Caco-2 (cell line): ENCODE results near the gene CNMD. TPM values are rescaled to one million over a fixed set of nuclear protein-coding genes. Genes with fewer than 3 reads are reported as not detected.
"Not testable (repeated sequence)": the region's sequence is repeated elsewhere in the genome, so short reads cannot be mapped to it uniquely, and the experiment has no call there.

Source experiments
- BruUV-seq: library from RNA; stranded (reverse); fragments of 400-500 nt; replicated peaks from 2 replicates; lab custom pipeline; 2021; lab: Mats Ljungman, UMichigan
- CTCF ChIA-PET: fragments of 300-600 bp; sonication (Branson Sonifier 250); formaldehyde crosslinking; loops from one replicate; lab custom pipeline; 2022; ENCODE audit warnings: antibody characterized with exemption; lab: Charles Lee
- POLR2A ChIA-PET: fragments of 300-600 bp; sonication (Branson Sonifier 250); formaldehyde crosslinking; loops from one replicate; lab custom pipeline; 2022; ENCODE audit warnings: antibody characterized with exemption; lab: Charles Lee
- DNase-seq, 2 experiments: peaks; one replicate each; pipeline versions ENCODE4 v3.0.0 to v3.0.0-alpha.2; 2020 to 2022
- H3K27me3 ChIP-seq: replicated peaks from 2 replicates; pipeline ENCODE4 v1.6.0; 2011; ENCODE audit warnings: low read length; ENCODE audit not compliant: control insufficient read depth, insufficient read depth
- H3K36me3 ChIP-seq: 2 replicates; pipeline ENCODE4 v1.5.1; 2011; ENCODE audit warnings: low read length; ENCODE audit not compliant: control insufficient read depth, insufficient read depth
- H3K4me1 ChIP-seq: fragments of 250-450 bp; sonication (Bioruptor Pico); 2 replicates; pipeline ENCODE4 v1.5.1; 2020; ENCODE audit warnings: mild to moderate bottlenecking
- H3K4me3 ChIP-seq: 2 replicates; pipeline ENCODE4 v1.5.1; 2011; ENCODE audit warnings: low read depth, mild to moderate bottlenecking, control low read depth, low read length
- H3K9me3 ChIP-seq: fragments of 250-450 bp; sonication (Bioruptor Pico); 2 replicates; pipeline ENCODE4 v1.5.1; 2020; ENCODE audit warnings: mild to moderate bottlenecking, moderate library complexity
- H3K27ac Mint-ChIP-seq: one replicate; pipeline ENCODE4 v1.8.0; 2022; ENCODE audit warnings: mixed read lengths; ENCODE audit not compliant: unreplicated experiment
- H3K27me3 Mint-ChIP-seq: one replicate; pipeline ENCODE4 v1.8.0; 2022; ENCODE audit warnings: mixed read lengths; ENCODE audit not compliant: insufficient read depth, unreplicated experiment
- H3K36me3 Mint-ChIP-seq: one replicate; pipeline ENCODE4 v1.8.0; 2022; ENCODE audit warnings: mild to moderate bottlenecking, mixed read lengths; ENCODE audit not compliant: insufficient read depth, unreplicated experiment
- H3K4me1 Mint-ChIP-seq: one replicate; pipeline ENCODE4 v1.8.0; 2022; ENCODE audit warnings: low read depth, mixed read lengths; ENCODE audit not compliant: unreplicated experiment
- H3K4me3 Mint-ChIP-seq: one replicate; pipeline ENCODE4 v1.8.0; 2022; ENCODE audit warnings: mild to moderate bottlenecking, moderate library complexity, mixed read lengths; ENCODE audit not compliant: unreplicated experiment
- H3K9me3 Mint-ChIP-seq: one replicate; pipeline ENCODE4 v1.8.0; 2022; ENCODE audit warnings: mixed read lengths; ENCODE audit not compliant: unreplicated experiment
- intact Hi-C: fragments of 100-400 bp; cut with micrococcal nuclease; formaldehyde crosslinking; loops from one replicate; pipeline ENCODE4 v1.10.0; 2022; ENCODE audit not compliant: unreplicated experiment
- total RNA-seq: library from RNA; stranded (reverse); gene quantifications from 2 replicates; pipeline ENCODE4 v1.2.3, GENCODE V29; 2022
- TF ChIP-seq, protein P1 (sequence below), 2 experiments: fragments of 200-600 bp in 1 of 2; IDR thresholded peaks; 1 replicate in 1 of 2; 2 replicates in 1 of 2; pipeline versions ENCODE4 v1.5.1 to v1.8.0; 2011 to 2022; ENCODE audit warnings: antibody characterized with exemption in 1 of 2, control low read depth in 1 of 2, inconsistent platforms in 1 of 2, low read depth in 1 of 2, low read length in 1 of 2, mild to moderate bottlenecking in 1 of 2, moderate library complexity in 1 of 2; ENCODE audit not compliant: insufficient read depth in 1 of 2, severe bottlenecking in 1 of 2, unreplicated experiment in 1 of 2

CNMD gene
- total RNA-seq, 1 experiment from 2014 or later, result not detected

DNA sequence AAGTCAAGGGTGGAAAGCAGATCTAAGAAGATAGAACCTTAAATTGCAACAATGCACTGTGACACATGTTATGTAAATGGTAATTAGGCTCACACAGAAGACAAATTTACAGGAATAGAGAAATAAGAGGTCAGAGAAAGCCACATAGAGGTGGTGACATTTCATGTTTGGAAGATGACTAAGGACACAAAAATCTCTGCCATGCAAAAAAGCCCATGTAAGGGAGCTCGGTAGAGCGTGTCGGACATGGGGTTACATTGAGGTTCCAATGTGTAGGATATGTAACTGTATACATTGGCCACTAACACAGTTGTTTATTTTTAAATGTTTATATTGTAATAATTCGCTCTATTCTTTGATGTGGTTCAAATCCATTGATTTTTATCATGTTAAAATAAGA, 53.2 kb downstream of the CNMD start:
- no peaks in the 10 kb centered on the region for H3K9me3 Mint-ChIP-seq
- H3K36me3 Mint-ChIP-seq, result peaks cover 47% of the 10 kb centered on the region
- peaks cover 6% of the 10 kb centered on the region for H3K4me1 Mint-ChIP-seq
- H3K27me3 Mint-ChIP-seq, result no peaks in the 10 kb centered on the region
- POLR2A ChIA-PET, result no interaction called here
- intact Hi-C loops, result no loop called here
- no peak overlapping the region for H3K4me3 ChIP-seq
- peaks cover 11% of the 10 kb centered on the region; the same call in 1 of the 2 replicates for H3K4me1 ChIP-seq
- no peak overlapping the region for H3K27ac Mint-ChIP-seq
- CTCF ChIA-PET, result no interaction called here
- TF ChIP-seq, protein P1, sequence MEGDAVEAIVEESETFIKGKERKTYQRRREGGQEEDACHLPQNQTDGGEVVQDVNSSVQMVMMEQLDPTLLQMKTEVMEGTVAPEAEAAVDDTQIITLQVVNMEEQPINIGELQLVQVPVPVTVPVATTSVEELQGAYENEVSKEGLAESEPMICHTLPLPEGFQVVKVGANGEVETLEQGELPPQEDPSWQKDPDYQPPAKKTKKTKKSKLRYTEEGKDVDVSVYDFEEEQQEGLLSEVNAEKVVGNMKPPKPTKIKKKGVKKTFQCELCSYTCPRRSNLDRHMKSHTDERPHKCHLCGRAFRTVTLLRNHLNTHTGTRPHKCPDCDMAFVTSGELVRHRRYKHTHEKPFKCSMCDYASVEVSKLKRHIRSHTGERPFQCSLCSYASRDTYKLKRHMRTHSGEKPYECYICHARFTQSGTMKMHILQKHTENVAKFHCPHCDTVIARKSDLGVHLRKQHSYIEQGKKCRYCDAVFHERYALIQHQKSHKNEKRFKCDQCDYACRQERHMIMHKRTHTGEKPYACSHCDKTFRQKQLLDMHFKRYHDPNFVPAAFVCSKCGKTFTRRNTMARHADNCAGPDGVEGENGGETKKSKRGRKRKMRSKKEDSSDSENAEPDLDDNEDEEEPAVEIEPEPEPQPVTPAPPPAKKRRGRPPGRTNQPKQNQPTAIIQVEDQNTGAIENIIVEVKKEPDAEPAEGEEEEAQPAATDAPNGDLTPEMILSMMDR (IDR thresholded peaks at IDR 0.05; ENCODE audit: insufficient read depth in 1 of 2, low read depth in 1 of 2, low read length in 1 of 2, severe bottlenecking in 1 of 2, unreplicated experiment in 1 of 2), result no peak
- DNase-seq, result no peak
- H3K36me3 ChIP-seq, result peaks cover 1% of the 10 kb centered on the region; the same call in 1 of the 2 replicates
- no peaks in the 10 kb centered on the region for H3K9me3 ChIP-seq
- no TSS peak for BruUV-seq
- no peaks in the 10 kb centered on the region for H3K27me3 ChIP-seq
- no peak overlapping the region for H3K4me3 Mint-ChIP-seq

DNA sequence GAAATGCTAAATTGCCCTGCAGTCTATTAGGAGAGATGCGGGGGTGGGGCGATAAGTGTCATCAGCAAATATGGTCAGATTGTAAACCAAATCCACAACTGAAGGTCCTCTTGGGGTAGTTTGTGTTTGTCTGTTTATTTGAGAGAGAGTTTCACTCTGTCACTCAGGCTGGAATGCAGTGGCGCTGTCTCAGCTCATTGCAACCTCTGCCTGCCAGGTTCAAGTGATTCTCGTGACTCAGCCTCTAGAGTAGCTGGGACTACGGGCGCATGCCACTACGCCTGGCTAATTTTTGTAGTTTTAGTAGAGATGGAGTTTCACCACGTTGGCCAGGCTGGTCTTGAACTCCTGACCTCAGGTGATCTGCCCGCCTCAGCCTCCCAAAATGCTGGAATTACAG, 53.8 kb downstream of the CNMD start:
- H3K4me3 Mint-ChIP-seq, H3K9me3 ChIP-seq, H3K4me1 Mint-ChIP-seq, H3K36me3 ChIP-seq, H3K27me3 ChIP-seq, CTCF ChIA-PET, H3K4me3 ChIP-seq, H3K9me3 Mint-ChIP-seq, H3K27ac Mint-ChIP-seq, intact Hi-C loops, BruUV-seq, POLR2A ChIA-PET, H3K27me3 Mint-ChIP-seq: not testable (repeated sequence)
- peaks cover 11% of the 10 kb centered on the region; the same call in 1 of the 2 replicates for H3K4me1 ChIP-seq
- H3K36me3 Mint-ChIP-seq, result peaks cover 52% of the 10 kb centered on the region
- DNase-seq, result peak; percentile 24 to 44

DNA sequence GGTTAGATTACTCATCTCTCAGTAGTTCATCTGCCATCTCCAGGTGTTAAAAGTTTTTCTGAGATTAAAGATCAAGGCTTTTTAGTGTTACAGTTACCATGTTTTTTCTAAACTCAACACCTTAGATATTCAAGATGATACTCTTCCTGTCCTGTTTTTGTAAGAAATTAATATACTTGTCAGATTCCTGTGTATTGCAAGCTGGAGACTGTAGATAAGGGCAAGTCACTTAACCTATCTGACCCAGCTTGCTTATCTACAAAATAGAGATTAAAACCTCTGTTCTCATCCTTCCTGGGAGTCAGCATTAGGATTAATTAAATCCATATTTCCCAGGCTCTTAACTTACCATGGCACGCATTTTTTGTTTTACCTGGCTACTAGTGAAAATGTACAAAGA, 61.8 kb downstream of the CNMD start:
- ChIA-PET POLR2A (no interaction called here), CTCF (no interaction called here)
- H3K9me3 Mint-ChIP-seq, result no peaks in the 10 kb centered on the region
- no peaks in the 10 kb centered on the region for H3K27me3 ChIP-seq
- intact Hi-C loops, result no loop called here
- no peaks in the 10 kb centered on the region for H3K4me1 Mint-ChIP-seq
- peaks cover 46% of the 10 kb centered on the region for H3K36me3 Mint-ChIP-seq
- H3K4me3 ChIP-seq, result no peak overlapping the region
- H3K27me3 Mint-ChIP-seq, result no peaks in the 10 kb centered on the region
- no peaks in the 10 kb centered on the region for H3K9me3 ChIP-seq
- TF ChIP-seq, protein P1 (IDR thresholded peaks at IDR 0.05; ENCODE audit: insufficient read depth in 1 of 2, low read depth in 1 of 2, low read length in 1 of 2, severe bottlenecking in 1 of 2, unreplicated experiment in 1 of 2), result no peak
- no peaks in the 10 kb centered on the region; the same call in 1 of the 2 replicates for H3K36me3 ChIP-seq
- DNase-seq, result no peak
- H3K4me1 ChIP-seq, result no peaks in the 10 kb centered on the region
- H3K4me3 Mint-ChIP-seq, result no peak overlapping the region
- no TSS peak for BruUV-seq
- no peak overlapping the region for H3K27ac Mint-ChIP-seq

DNA sequence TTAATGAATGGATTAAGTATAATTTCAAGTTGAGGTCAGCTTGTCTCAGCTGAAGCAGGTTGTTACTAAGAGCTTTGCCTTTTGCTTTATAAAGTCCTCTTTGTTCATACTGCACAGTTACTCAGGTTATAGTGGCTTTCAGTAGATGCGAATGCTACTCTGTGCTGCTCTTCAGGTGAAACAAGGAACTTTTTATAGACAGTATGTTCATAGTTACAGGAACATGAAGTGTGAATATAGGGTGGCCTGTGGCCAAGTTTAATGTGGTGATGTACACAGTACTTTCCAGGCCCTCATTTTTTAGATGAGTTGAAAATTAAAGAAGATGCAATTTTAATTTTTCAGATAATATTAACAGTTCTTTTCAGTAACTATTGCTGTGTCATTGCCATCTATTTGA, 66.2 kb downstream of the CNMD start:
- no peaks in the 10 kb centered on the region for H3K4me1 Mint-ChIP-seq
- no peak overlapping the region for H3K27ac Mint-ChIP-seq
- POLR2A ChIA-PET, result interaction anchor here (1.9 kb wide), 1 partner anchor 21 kb away, joined by 4 read pairs; the partner anchor contains the start of gene SUGT1
- no TSS peak for BruUV-seq
- no peaks in the 10 kb centered on the region for H3K27me3 ChIP-seq
- intact Hi-C loops, result no loop called here
- no peak for DNase-seq
- H3K36me3 Mint-ChIP-seq, result peaks cover 25% of the 10 kb centered on the region
- CTCF ChIA-PET, result no interaction called here
- no peaks in the 10 kb centered on the region for H3K4me1 ChIP-seq
- no peaks in the 10 kb centered on the region; the same call in 1 of the 2 replicates for H3K36me3 ChIP-seq
- H3K27me3 Mint-ChIP-seq, result no peaks in the 10 kb centered on the region
- TF ChIP-seq, protein P1 (IDR thresholded peaks at IDR 0.05; ENCODE audit: insufficient read depth in 1 of 2, low read depth in 1 of 2, low read length in 1 of 2, severe bottlenecking in 1 of 2, unreplicated experiment in 1 of 2), result no peak
- no peaks in the 10 kb centered on the region for H3K9me3 ChIP-seq
- no peak overlapping the region for H3K4me3 Mint-ChIP-seq
- H3K9me3 Mint-ChIP-seq, result no peaks in the 10 kb centered on the region
- no peak overlapping the region for H3K4me3 ChIP-seq
